Activated B cell treated with CpG ODN at 0.5 μM for 24 hours (primary cell): Measurements from ENCODE around the gene GTF3C1. TPM values are rescaled to one million over a fixed set of nuclear protein-coding genes. Genes with fewer than 3 reads are reported as not detected.

Experiments used
- ATAC-seq: fragments of 200-7000 bp; cut with Tn5 transposase; one replicate; pipeline ENCODE4 v1.10.0; 2021; ENCODE audit warnings: low read depth, mild to moderate bottlenecking, moderate library complexity
- CTCF ChIA-PET: fragments of 350-600 bp; sonication (Branson Sonifier 250); formaldehyde crosslinking; loops from one replicate; lab custom pipeline; 2021; ENCODE audit warnings: antibody characterized with exemption; lab: Charles Lee
- POLR2A ChIA-PET: fragments of 350-600 bp; sonication (Branson Sonifier 250); formaldehyde crosslinking; loops from one replicate; lab custom pipeline; 2021; ENCODE audit warnings: antibody characterized with exemption; lab: Charles Lee
- DNase-seq: peaks from one replicate; pipeline ENCODE4 v3.0.0; 2022
- H3K27ac Mint-ChIP-seq: one replicate; pipeline ENCODE4 v1.8.0; 2020; ENCODE audit warnings: mixed read lengths
- H3K27me3 Mint-ChIP-seq: one replicate; pipeline ENCODE4 v1.8.0; 2021; ENCODE audit warnings: mixed read lengths
- H3K36me3 Mint-ChIP-seq: one replicate; pipeline ENCODE4 v1.8.0; 2021; ENCODE audit warnings: low read depth, mixed read lengths
- H3K4me1 Mint-ChIP-seq: one replicate; pipeline ENCODE4 v1.8.0; 2021; ENCODE audit warnings: mixed read lengths
- H3K4me3 Mint-ChIP-seq: one replicate; pipeline ENCODE4 v1.8.0; 2020; ENCODE audit warnings: mild to moderate bottlenecking, mixed read lengths
- H3K9me3 Mint-ChIP-seq: one replicate; pipeline ENCODE4 v1.8.0; 2020; ENCODE audit warnings: mixed read lengths
- CTCF ChIP-seq: fragments of 200-600 bp; IDR thresholded peaks from one replicate; pipeline ENCODE4 v1.8.0; 2022; ENCODE audit warnings: antibody characterized with exemption, mild to moderate bottlenecking
- intact Hi-C: fragments of 100-400 bp; cut with micrococcal nuclease; formaldehyde crosslinking; loops from one replicate; pipeline ENCODE4 v1.15.1; 2024
- total RNA-seq: library from RNA; stranded (reverse); gene quantifications from 2 replicates; pipeline ENCODE4 v1.2.3, GENCODE V29; 2022

The GTF3C1 gene
- total RNA-seq, 1 donor from 2014 or later = 52.3 TPM

GRCh38 chr16:27586711-27587110 is 37.0 kb upstream of the GTF3C1 start:
- CTCF ChIA-PET = no interaction called here
- Mint-ChIP-seq H3K27me3 (no peaks in the 10 kb centered on the region), H3K4me3 (no peak overlapping the region), H3K4me1 (no peaks in the 10 kb centered on the region), H3K36me3 (peaks cover 38% of the 10 kb centered on the region), H3K27ac (no peak overlapping the region), H3K9me3 (no peaks in the 10 kb centered on the region)
- intact Hi-C loops = no loop called here
- DNase-seq = no peak
- no peak for TF ChIP-seq CTCF
- ATAC-seq = no peak
- POLR2A ChIA-PET = no interaction called here

DNA sequence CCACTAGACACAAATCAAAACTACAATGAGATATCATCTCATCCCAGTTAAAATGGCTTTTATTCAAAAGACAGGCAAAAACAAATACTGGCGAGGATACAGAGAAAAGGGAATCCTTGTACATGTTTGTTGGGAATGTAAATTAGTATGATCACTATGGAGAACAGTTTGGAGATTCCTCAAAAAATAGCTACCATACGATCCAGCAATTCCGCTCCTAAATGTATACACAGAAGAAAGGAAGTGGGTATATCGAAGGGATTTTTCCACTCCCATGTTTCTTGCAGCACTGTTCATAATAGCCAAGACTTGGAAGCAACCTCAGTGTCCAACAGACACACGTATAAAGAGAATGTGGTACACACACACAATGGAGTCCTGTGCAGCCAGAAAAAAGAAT is 35.5 kb upstream of the GTF3C1 start:
- DNase-seq (no peak), ATAC-seq (no peak)
- no peaks in the 10 kb centered on the region for H3K9me3 Mint-ChIP-seq
- H3K27ac Mint-ChIP-seq = no peak overlapping the region
- no peak for TF ChIP-seq CTCF
- peaks cover 37% of the 10 kb centered on the region for H3K36me3 Mint-ChIP-seq
- H3K4me3 Mint-ChIP-seq = no peak overlapping the region
- ChIA-PET POLR2A (no interaction called here), CTCF (no interaction called here)
- H3K4me1 Mint-ChIP-seq = no peaks in the 10 kb centered on the region
- H3K27me3 Mint-ChIP-seq = no peaks in the 10 kb centered on the region
- intact Hi-C loops = no loop called here

DNA sequence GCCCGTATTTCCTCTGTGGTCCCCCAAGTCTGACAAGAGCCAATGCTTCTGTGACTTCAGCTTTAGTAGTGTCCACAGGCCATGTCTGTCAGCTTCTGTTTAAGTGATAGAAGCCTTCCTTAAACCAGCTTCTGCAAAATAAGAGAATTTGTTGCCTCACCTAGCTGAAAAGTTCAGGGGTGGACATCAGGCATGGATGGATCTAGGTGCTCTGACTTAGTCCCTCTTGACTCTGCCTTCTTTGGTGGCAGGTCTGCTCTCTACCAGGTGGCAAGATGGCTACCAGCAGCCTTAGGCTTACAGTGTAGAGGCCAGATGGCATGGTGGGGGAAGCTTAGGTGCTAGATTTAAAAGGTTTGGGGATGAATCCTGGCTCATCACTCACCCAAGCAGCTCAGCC is 33.9 kb upstream of the GTF3C1 start:
- ATAC-seq = no peak
- CTCF ChIA-PET = no interaction called here
- no peak for TF ChIP-seq CTCF
- Mint-ChIP-seq H3K27ac (no peak overlapping the region), H3K36me3 (peaks cover 41% of the 10 kb centered on the region), H3K4me3 (no peak overlapping the region), H3K9me3 (no peaks in the 10 kb centered on the region), H3K4me1 (no peaks in the 10 kb centered on the region), H3K27me3 (no peaks in the 10 kb centered on the region)
- intact Hi-C loops = no loop called here
- DNase-seq = no peak
- POLR2A ChIA-PET = no interaction called here

DNA sequence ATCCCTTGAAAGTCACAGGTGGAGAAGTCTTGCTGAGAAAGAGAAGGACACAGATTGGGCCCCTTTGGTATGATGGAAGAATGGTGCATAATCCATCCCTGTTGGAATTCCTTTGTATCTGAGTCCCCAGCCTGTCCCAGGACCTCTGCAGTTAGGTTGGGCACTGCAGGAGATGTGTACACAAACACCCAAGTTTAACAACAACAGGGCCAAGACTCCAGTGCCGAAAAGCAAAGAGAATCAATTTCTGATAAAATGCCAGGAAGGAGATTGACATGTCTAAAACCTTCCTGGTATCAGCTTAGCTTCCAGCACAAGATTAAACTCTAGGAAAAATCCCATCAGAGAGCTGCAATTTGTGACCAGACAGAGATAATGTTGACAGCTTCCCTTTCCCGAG is 33.2 kb upstream of the GTF3C1 start:
- CTCF ChIA-PET = no interaction called here
- intact Hi-C loops = no loop called here
- H3K4me3 Mint-ChIP-seq = no peak overlapping the region
- POLR2A ChIA-PET = no interaction called here
- peaks cover 41% of the 10 kb centered on the region for H3K36me3 Mint-ChIP-seq
- ATAC-seq (no peak), DNase-seq (no peak)
- H3K27me3 Mint-ChIP-seq = no peaks in the 10 kb centered on the region
- H3K27ac Mint-ChIP-seq = no peak overlapping the region
- no peak for TF ChIP-seq CTCF
- no peaks in the 10 kb centered on the region for H3K4me1 Mint-ChIP-seq
- H3K9me3 Mint-ChIP-seq = no peaks in the 10 kb centered on the region

GRCh38 chr16:27579087-27579980 is 29.6 kb upstream of the GTF3C1 start:
- Mint-ChIP-seq H3K27ac (no peak overlapping the region), H3K36me3 (peaks cover 45% of the 10 kb centered on the region), H3K9me3 (no peaks in the 10 kb centered on the region), H3K4me3 (no peak overlapping the region), H3K27me3 (no peaks in the 10 kb centered on the region), H3K4me1 (no peaks in the 10 kb centered on the region)
- POLR2A ChIA-PET = no interaction called here
- intact Hi-C loops = no loop called here
- CTCF ChIA-PET = no interaction called here
- DNase-seq (no peak), ATAC-seq (no peak)
- no peak for TF ChIP-seq CTCF
